Gastrocnemius medialis (tissue), 4 donors: ENCODE data around the gene DRD1.

Source experiments
- CTCF ChIP-seq, 5 experiments: fragments of 450-650 bp in 3 of 5; fragments of 200-600 bp in 2 of 5; sonication (generic) in 2 of 5; IDR thresholded peaks in 4 of 5; conservative IDR thresholded peaks in 1 of 5; 1 replicate in 4 of 5; 2 replicates in 1 of 5; pipeline ENCODE4 v1.5.1; 2016 to 2019; ENCODE audit warnings: antibody characterized with exemption in 5 of 5, mild to moderate bottlenecking in 3 of 5, moderate library complexity in 3 of 5
- POLR2A ChIP-seq, 2 donors: fragments of 450-650 bp; IDR thresholded peaks; one replicate each; pipeline ENCODE4 v1.6.1; 2017; ENCODE audit warnings: antibody characterized with exemption in 2 of 2, mild to moderate bottlenecking in 2 of 2, moderate library complexity in 2 of 2

DNA sequence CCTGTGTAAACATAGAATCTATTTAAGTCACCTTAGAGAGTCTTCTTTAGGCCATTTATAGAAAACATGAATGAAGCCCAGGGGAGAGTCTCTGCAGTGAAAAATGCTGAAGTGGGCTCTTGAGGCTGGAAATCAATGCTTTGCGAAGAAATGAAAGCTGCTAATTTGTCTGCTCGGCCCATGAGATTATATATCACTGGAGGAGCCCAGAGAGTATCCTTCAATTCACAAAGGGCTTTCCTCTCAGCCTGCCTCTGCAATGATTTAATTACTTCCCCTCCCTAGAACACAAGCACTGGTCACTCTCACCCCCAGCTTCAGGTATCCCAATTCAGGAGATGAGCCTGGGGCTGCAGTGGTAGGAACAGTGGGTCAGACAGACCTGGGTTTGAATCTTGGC lies 8.2 kb upstream of the DRD1 start:
- no peak for TF ChIP-seq POLR2A (IDR thresholded peaks at IDR 0.05)
- no peak for TF ChIP-seq CTCF (IDR thresholded peaks at IDR 0.05 in 4 of 5, conservative IDR thresholded peaks at IDR 0.05 in 1 of 5)
